Esophagus squamous epithelium (tissue), 4 donors: ENCODE results near the gene GRIP2.

Experiments
- CTCF ChIP-seq, 6 experiments: fragments of 450-650 bp in 4 of 6; fragments of 200-600 bp in 2 of 6; sonication (generic) in 2 of 6; IDR thresholded peaks; one replicate each; pipeline ENCODE4 v1.5.1; 2016 to 2019; ENCODE audit warnings: antibody characterized with exemption in 6 of 6, mild to moderate bottlenecking in 4 of 6, moderate library complexity in 4 of 6
- POLR2A ChIP-seq, 4 donors: fragments of 450-650 bp; IDR thresholded peaks; one replicate each; pipeline ENCODE4 v1.6.1; 2017; ENCODE audit warnings: antibody characterized with exemption in 4 of 4, mild to moderate bottlenecking in 4 of 4, moderate library complexity in 3 of 4

GRCh38 chr3:14488286-14489041 lies 51.7 kb downstream of the GRIP2 start:
- TF ChIP-seq CTCF (IDR thresholded peaks at IDR 0.05), result no peak
- no peak for TF ChIP-seq POLR2A (IDR thresholded peaks at IDR 0.05)
